RCC 7860 (cell line): Measurements from ENCODE around the gene RNF115.
"Not testable (repeated sequence)": the region's sequence is repeated elsewhere in the genome, so short reads cannot be mapped to it uniquely, and the experiment has no call there.

Source experiments
- DNase-seq: peaks from one replicate; pipeline ENCODE4 v3.0.0-alpha.2; 2015; ENCODE audit warnings: low spot score
- FAIRE-seq: peaks from 2 replicates; lab custom pipeline; 2012; peaks lifted over from hg19 to GRCh38; lab: Jason Lieb, UNC

Gene RNF115

DNA sequence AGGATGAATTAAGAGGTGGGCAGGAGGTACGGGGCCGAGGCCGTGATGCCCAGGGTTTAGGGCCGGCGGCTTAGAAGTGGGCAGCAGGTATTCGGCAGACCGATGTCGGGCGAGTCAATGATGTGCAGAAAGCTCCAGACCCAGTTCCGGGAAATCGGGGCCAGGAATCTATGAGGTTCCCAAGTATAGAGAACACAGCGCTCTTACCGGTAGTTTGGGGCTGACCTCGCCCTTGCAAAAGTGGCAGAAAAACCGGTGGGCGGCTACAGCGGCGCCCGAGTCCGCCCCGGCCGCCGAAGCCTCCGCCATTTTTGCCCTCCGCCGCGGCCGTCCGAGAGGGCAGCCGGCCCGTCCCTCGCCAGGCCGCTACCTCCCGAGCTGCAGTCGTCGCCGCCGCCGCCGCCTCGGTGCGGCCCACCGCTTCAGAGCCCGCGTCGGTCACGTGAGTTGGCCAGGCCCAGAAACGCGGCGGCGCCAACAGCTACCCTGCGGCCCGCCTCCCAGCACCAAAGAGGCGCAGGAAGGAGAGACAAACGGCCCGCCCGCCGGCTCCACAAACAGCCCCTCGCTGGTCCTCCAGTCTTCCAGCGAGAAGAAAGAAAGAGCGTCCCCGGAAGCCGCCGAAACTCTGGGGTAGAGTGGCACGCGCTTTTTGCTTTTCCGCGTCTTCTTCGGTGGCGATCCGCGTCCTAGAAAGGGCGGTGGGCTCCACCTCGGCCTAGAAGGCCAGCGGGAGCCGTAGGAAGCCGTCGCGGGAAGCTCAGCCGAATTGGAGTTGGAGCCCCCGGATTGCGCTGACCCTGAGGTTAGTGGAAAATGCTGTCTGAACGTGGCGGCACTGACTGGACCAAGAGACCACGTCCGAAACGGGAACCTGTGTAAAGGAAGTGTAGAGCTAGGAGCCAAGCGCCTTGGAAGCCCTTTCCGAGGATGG lies at the start of gene RNF115, which contains the start of gene POLR3C:
Gene RNF115, minus strand, starts transcription at position 531 of the 934 bp plus-strand sequence. Its CDS starts 222 bp downstream, at position 309.
Gene POLR3C, plus strand, starts transcription at position 636 of the 934 bp plus-strand sequence. CDS start 1,577 bp downstream, outside the sequence.
- peak; percentile 83 for DNase-seq
- FAIRE-seq, result no peak

GRCh38 chr1:145871994-145872924 lies 48.4 kb upstream of the RNF115 start:
- DNase-seq, result no peak

GRCh38 chr1:145868232-145868631 lies 44.3 kb upstream of the RNF115 start:
- DNase-seq (no peak), FAIRE-seq (no peak)

More at GRCh38 chr1:145871994-145872924, 48.4 kb upstream of the RNF115 start:
- FAIRE-seq, result no peak

DNA sequence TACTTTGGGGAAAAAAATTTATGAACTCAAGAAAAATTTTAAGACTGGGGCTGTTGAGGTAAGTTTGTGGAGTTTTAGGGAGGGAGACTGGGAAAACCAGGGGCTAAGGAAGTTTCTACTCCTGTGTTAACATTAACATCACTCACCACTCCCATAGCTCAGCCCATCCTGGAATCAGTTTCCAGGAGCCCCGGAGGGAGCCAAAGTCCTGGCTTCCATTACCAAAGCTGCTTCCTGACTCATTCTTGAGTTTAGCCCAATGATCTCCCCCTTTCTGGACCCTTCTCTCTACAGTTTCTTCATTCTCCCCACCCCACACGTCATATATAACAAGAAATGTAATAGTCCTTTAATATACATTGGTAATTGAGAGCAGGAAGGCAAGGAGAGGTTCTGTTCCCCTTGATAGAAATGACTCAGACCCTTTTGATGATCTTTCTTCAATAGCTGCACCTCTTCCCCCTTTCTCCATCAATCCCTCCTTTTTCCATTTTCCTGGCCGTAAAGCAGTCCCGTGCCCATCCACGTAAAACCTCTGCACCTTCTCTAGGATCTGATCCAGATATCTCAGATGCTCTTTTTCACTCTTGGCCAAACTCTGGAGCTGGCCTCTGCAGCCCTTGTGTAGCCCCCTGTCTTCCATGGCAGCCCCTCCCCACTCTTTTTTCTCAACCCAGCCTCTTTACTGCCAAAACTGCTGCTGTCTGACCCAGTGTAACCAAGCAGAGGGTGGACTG lies 39.6 kb upstream of the RNF115 start:
- DNase-seq, result no peak
- FAIRE-seq, result no peak

- FAIRE-seq (no peak), DNase-seq (peak; percentile 71)
Measured at GRCh38 chr1:145859491-145860023, 35.7 kb upstream of the RNF115 start.

DNA sequence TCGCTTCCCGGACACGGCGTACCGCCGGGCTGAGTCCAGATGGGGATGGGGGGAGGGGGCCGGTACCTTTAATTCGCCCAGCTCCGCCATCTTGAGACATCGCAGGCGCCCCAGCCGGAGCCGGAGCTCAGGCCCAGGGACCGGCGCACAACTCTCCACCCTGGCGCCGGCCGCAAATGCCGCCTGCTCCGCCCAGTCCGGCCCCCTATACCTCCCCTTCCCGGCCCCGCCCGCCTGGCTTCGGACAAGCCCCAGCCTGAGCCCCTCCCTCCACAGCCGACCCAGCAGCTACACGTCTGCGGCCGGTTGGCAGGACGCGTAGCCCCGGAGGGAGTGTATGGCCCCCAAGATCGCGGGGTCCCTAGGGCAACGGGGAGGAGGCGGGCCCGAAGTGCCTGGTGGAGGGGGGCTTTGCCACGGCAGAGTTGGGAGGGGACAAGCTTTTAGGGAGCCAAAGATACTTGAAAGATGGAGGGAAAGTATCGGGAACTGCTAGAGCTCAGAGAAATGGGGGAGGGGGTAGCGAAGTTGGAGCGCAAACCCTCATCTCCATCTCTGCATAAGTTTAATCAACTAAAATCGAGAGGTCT lies 35.1 kb upstream of the RNF115 start, which contains the start of gene PIAS3:
Gene PIAS3, minus strand, starts transcription at position 181 of the 590 bp plus-strand sequence. Its CDS starts 91 bp downstream, at position 90.
- peak; percentile 82 for DNase-seq
- peak; percentile 28 for FAIRE-seq

DNA sequence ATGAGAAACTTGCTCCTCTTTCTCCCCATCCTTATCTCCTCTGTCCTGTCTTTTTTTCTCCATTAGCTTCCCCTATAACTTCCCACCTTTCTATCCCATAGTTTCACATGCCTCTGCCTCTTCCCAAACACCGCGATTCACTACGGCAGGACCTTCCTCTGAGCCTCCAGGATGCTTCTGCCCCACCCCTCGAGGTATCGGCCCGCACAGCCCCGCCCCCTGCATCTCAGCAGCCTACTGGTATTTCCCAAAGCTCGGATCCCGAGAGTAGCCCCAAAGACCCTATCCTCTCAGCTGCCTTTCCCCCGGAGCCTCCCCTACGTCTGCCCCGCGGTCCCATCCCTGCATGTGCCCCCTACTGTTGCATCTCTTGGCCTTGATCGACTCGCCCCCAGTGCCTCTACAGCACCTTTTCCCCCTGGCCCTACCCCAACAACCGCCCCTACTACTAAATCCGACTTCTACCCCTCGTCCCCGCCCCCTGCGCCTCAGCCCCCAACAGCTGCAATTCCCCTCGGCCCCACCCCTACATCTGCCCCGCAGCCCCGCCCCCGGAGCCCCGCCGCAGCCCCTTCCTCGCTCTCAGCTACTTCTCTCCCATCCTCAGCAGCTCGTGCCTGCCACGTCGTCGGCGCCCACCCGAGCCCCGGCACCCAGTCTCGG lies 34.5 kb upstream of the RNF115 start:
- FAIRE-seq (no peak), DNase-seq (no peak)

GRCh38 chr1:145857170-145857569 lies 33.3 kb upstream of the RNF115 start:
- FAIRE-seq (no peak), DNase-seq (no peak)

GRCh38 chr1:145855426-145855948 lies 31.6 kb upstream of the RNF115 start:
- DNase-seq (no peak), FAIRE-seq (no peak)

DNA sequence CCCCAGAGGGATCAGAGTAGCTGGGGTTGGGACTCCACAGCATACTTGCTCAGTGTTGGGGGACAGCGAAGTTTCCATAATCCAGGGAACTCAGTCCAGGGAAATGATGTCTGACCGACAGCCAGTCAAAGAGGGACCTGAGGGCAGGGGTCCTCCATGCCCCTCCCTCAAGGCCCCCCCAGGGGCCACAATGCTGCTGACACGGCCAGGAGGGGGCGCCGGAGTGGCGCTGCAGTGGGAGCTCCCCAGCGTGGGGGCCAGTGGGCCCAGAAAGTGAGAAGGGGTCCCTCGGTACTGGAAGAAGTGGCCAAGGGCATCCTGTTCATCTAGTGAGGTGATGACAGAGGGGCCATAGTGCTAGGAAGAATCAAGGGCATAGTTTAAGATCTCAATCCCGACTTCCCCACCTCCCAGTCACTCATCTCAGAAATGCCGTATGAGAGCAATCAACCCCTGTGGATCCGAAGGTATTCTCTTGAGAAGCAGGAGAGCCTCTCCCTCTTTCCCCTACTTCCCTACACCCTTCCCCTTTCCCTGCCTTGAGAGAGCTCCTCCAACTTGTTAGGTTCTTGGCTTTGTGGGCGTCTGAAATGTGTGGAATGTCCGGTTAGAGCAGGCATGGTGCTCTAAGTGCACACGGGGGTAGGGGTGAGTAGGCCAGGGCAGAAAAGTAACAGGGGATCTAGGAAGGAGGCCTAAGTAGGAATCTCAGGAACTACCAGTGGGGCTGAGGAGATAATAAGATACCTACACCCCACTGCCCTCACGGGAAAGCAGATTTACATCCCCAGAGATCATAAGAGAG lies 25.7 kb upstream of the RNF115 start:
- no peak for FAIRE-seq
- DNase-seq, result peak; percentile 13

- no peak for FAIRE-seq
- no peak for DNase-seq
Measured at GRCh38 chr1:145847827-145848226, 23.9 kb upstream of the RNF115 start.

GRCh38 chr1:145846201-145846612 lies 22.3 kb upstream of the RNF115 start:
- FAIRE-seq, result no peak
- no peak for DNase-seq

GRCh38 chr1:145845514-145846161 lies 21.7 kb upstream of the RNF115 start, which contains the start of gene NUDT17:
Gene NUDT17, plus strand, starts transcription at chr1:145845630. Its CDS starts 11 bp downstream, at chr1:145845641.
- FAIRE-seq, result no peak
- DNase-seq, result peak; percentile 31

DNA sequence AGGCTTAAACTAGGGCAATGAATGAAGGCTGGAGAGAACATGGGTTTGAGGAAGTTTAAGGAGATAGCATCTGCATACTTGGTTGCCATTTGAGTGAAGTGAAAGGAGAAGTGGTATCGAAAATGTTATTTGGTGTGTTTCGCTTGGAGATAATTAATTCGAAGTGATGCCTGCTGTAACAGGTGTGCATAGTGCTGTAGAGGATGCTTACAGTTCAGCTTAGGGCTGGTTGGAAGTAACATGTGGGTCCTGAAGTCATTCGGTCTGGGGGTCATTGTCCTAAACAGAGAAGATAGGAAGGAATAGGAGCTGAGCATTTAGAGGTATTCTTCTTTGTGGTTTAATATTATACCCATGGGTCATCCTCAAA lies 21.2 kb upstream of the RNF115 start:
- DNase-seq, result no peak
- FAIRE-seq, result no peak

DNA sequence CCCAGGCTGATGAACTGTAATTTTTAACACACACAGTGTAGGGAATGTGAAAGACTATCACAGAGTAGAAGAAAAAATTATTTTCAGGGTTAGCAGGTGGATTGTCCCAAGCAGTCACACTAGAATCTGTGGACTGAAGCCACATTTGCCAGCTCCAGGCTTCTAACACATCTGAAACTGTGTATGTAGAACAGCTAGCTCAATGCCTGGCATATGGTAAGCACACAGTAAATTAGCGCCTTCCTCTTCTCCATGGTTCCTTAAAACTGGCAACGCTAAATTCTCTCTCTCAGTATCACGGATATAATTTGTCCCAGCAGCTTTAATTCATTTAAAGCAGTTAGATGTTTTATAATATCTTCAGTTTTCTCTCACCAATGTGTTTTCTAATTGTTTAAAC lies 19.1 kb upstream of the RNF115 start:
- no peak for FAIRE-seq
- no peak for DNase-seq

GRCh38 chr1:145837656-145838055 lies 13.8 kb upstream of the RNF115 start:
- DNase-seq, result peak; percentile 12
- FAIRE-seq, result no peak

GRCh38 chr1:145830810-145831209 lies 6.9 kb upstream of the RNF115 start:
- not testable (repeated sequence) for DNase-seq, FAIRE-seq
